Activated T-cell treated with anti-CD3 and anti-CD28 coated beads for 48 hours (primary cell): ENCODE measurements around the gene CAPS.

Experiments used
- DNase-seq: peaks from one replicate; pipeline ENCODE4 v3.0.0-alpha.2; 2020; ENCODE audit warnings: low read depth

Gene CAPS

GRCh38 chr19:5910638-5910907 lies 3.5 kb upstream of the CAPS start:
- DNase-seq = no peak

- no peak for DNase-seq
Measured at GRCh38 chr19:5911366-5911765, 2.7 kb upstream of the CAPS start.

- DNase-seq = no peak
Measured at GRCh38 chr19:5914358-5914774, 312 bp downstream of the CAPS start.

GRCh38 chr19:5914946-5915781 lies 1.1 kb downstream of the CAPS start:
- no peak for DNase-seq

GRCh38 chr19:5915782-5916165 lies 1.7 kb downstream of the CAPS start:
- no peak for DNase-seq

- no peak for DNase-seq
Measured at GRCh38 chr19:5916181-5916708, 2.2 kb downstream of the CAPS start.

- no peak for DNase-seq
Measured at GRCh38 chr19:5917431-5918107, 3.5 kb downstream of the CAPS start.

GRCh38 chr19:5918463-5919079 lies 4.5 kb downstream of the CAPS start:
- no peak for DNase-seq

GRCh38 chr19:5921516-5922160 lies 7.6 kb downstream of the CAPS start:
- no peak for DNase-seq

GRCh38 chr19:5922161-5922545 lies 8.1 kb downstream of the CAPS start:
- DNase-seq = no peak

GRCh38 chr19:5923356-5923755 lies 9.3 kb downstream of the CAPS start:
- DNase-seq = no peak

GRCh38 chr19:5925830-5926427 lies 11.9 kb downstream of the CAPS start:
- no peak for DNase-seq

- DNase-seq = no peak
Measured at GRCh38 chr19:5926641-5927440, 12.8 kb downstream of the CAPS start.

- no peak for DNase-seq
Measured at GRCh38 chr19:5927441-5927821, 13.4 kb downstream of the CAPS start.

- DNase-seq = no peak
Measured at GRCh38 chr19:5929179-5929578, 15.1 kb downstream of the CAPS start.

GRCh38 chr19:5929625-5930024 lies 15.6 kb downstream of the CAPS start:
- DNase-seq = no peak

- no peak for DNase-seq
Measured at GRCh38 chr19:5931251-5931650, 17.2 kb downstream of the CAPS start.

GRCh38 chr19:5932146-5932545 lies 18.1 kb downstream of the CAPS start:
- DNase-seq = no peak

GRCh38 chr19:5932609-5933262 lies 18.7 kb downstream of the CAPS start:
- DNase-seq = no peak

- no peak for DNase-seq
Measured at GRCh38 chr19:5933391-5934068, 19.5 kb downstream of the CAPS start.

GRCh38 chr19:5934069-5934401 lies 20.0 kb downstream of the CAPS start:
- DNase-seq = no peak
